Right lobe of liver (tissue), 4 donors: ENCODE data around the gene SRC.

Experiments
- POLR2A ChIP-seq: fragments of 450-650 bp; IDR thresholded peaks from one replicate; pipeline ENCODE4 v1.6.1; 2017; ENCODE audit warnings: antibody characterized with exemption, mild to moderate bottlenecking
- TF ChIP-seq, protein P1 (sequence below), 4 donors: fragments of 200-600 bp in 3 of 4; fragments of 450-650 bp in 1 of 4; IDR thresholded peaks; one replicate each; pipeline versions ENCODE4 v1.5.1 to v1.8.0; 2016 to 2022; ENCODE audit warnings: antibody characterized with exemption in 4 of 4, mild to moderate bottlenecking in 2 of 4
- donor health status: DM: no; HTN: no; CAD: no.
- donor health status: DM: no; HTN: no; CAD: no.
- donor health status: DM: no; HTN: yes; CAD: no.

GRCh38 chr20:37393863-37394542 lies 48.1 kb downstream of the SRC start:
- TF ChIP-seq, protein P1, sequence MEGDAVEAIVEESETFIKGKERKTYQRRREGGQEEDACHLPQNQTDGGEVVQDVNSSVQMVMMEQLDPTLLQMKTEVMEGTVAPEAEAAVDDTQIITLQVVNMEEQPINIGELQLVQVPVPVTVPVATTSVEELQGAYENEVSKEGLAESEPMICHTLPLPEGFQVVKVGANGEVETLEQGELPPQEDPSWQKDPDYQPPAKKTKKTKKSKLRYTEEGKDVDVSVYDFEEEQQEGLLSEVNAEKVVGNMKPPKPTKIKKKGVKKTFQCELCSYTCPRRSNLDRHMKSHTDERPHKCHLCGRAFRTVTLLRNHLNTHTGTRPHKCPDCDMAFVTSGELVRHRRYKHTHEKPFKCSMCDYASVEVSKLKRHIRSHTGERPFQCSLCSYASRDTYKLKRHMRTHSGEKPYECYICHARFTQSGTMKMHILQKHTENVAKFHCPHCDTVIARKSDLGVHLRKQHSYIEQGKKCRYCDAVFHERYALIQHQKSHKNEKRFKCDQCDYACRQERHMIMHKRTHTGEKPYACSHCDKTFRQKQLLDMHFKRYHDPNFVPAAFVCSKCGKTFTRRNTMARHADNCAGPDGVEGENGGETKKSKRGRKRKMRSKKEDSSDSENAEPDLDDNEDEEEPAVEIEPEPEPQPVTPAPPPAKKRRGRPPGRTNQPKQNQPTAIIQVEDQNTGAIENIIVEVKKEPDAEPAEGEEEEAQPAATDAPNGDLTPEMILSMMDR (IDR thresholded peaks at IDR 0.05) = no peak
- TF ChIP-seq POLR2A = no peak
